Heart left ventricle (tissue), 16 donors: Measurements from ENCODE around the gene KIF13A. TPM values are rescaled to one million over a fixed set of nuclear protein-coding genes. Genes with fewer than 3 reads are reported as not detected.
"Not testable (repeated sequence)": the region's sequence is repeated elsewhere in the genome, so short reads cannot be mapped to it uniquely, and the experiment has no call there.

Experiments
- ATAC-seq, 4 donors: fragments of 200-7000 bp; cut with Tn5 transposase; one replicate each; pipeline ENCODE4 v1.9.1; 2020 to 2022; ENCODE audit warnings: moderate library complexity in 4 of 4, mild to moderate bottlenecking in 3 of 4, moderate number of reproducible peaks in 1 of 4
- DNase-seq, 5 donors: peaks; one replicate each; pipeline ENCODE4 v3.0.0-alpha.2; 2020
- H3K27ac ChIP-seq, 12 donors: fragments of 200-600 bp; sonication (generic) in 4 of 12; one replicate each; pipeline versions ENCODE4 v1.5.0 to v1.8.0; 2016 to 2022; ENCODE audit warnings: mild to moderate bottlenecking in 2 of 12
- H3K27me3 ChIP-seq, 9 donors: fragments of 200-600 bp; sonication (generic) in 2 of 9; one replicate each; pipeline versions ENCODE4 v1.5.1 to v1.8.0; 2016 to 2022; ENCODE audit warnings: mild to moderate bottlenecking in 3 of 9
- H3K36me3 ChIP-seq, 9 donors: fragments of 200-600 bp; sonication (generic) in 2 of 9; one replicate each; pipeline versions ENCODE4 v1.5.0 to v1.8.0; 2018 to 2022; ENCODE audit warnings: mild to moderate bottlenecking in 2 of 9
- H3K4me1 ChIP-seq, 12 donors: fragments of 200-600 bp; sonication (generic) in 4 of 12; one replicate each; pipeline versions ENCODE4 v1.5.0 to v1.8.0; 2016 to 2022; ENCODE audit warnings: mild to moderate bottlenecking in 3 of 12
- H3K4me3 ChIP-seq, 12 donors: fragments of 200-600 bp; sonication (generic) in 4 of 12; one replicate each; pipeline versions ENCODE4 v1.5.0 to v1.8.0; 2017 to 2022; ENCODE audit warnings: mild to moderate bottlenecking in 9 of 12, moderate library complexity in 4 of 12
- H3K9me3 ChIP-seq, 12 donors: fragments of 200-600 bp; sonication (generic) in 4 of 12; one replicate each; pipeline versions ENCODE4 v1.5.0 to v1.8.0; 2016 to 2022; ENCODE audit warnings: mild to moderate bottlenecking in 1 of 12
- CTCF ChIP-seq, 12 donors: fragments of 200-600 bp; sonication (generic) in 4 of 12; IDR thresholded peaks; one replicate each; pipeline versions ENCODE4 v1.5.0 to v1.8.0; 2018 to 2022; ENCODE audit warnings: antibody characterized with exemption in 12 of 12, mild to moderate bottlenecking in 5 of 12
- POLR2A ChIP-seq, 2 donors: fragments of 450-650 bp; IDR thresholded peaks; one replicate each; pipeline ENCODE4 v1.6.1; 2017; ENCODE audit warnings: antibody characterized with exemption in 2 of 2, mild to moderate bottlenecking in 2 of 2, moderate library complexity in 2 of 2
- WGBS, 4 donors: extraction: QIAGEN DNeasy Blood & Tissue Kit in 2 of 4; methylation state at CpG; one replicate each; pipeline versions ENCODE4 v1.1.5 to v1.1.7; 2013 to 2018; 5-methylcytosine and 5-hydroxymethylcytosine counted together
- intact Hi-C, 10 donors: fragments of 100-400 bp; cut with DNase I; formaldehyde crosslinking; loops; one replicate each; pipeline versions ENCODE4 v1.11.1 to v1.14.2; 2022
- polyA plus RNA-seq, 2 donors: library from polyadenylated mRNA; stranded (reverse); fragments of 200-250 nt; gene quantifications; one replicate each; pipeline ENCODE4 v1.2.3, GENCODE V29; 2013
- total RNA-seq, 9 donors: library from RNA; depleted of rRNA in 2 of 9; stranded (reverse); fragments of >200 nt in 2 of 9; fragmentation: NEBNext Ultra II Directional in 3 of 9; extraction: Animal tissue kit (Norgen Biotek cat#: 25700) in 3 of 9; gene quantifications; one replicate each; pipeline versions ENCODE4 v1.1.0 to v1.2.4, GENCODE V29; 2016 to 2023
- donor health status: ischemic (EF 13 %, LVEDD 7.1; RV severe dilation, severe dysfunction).
- donor health status: healthy with polysubstance abuse.
- donor health status: DM: no; HTN: yes; CAD: no.
- donor health status: DM: no; HTN: no; CAD: no.
- donor health status: ischemic (EF 25% LVEDD 6.9; RV normal size, moderate dysfunction).
- donor health status: ischemic (EF 25% LVEDD 5.7; RV mildly dilated, moderate dysfunction).
- donor health status: healthy.
- donor health status: DM: yes; HTN: yes; CAD: no.
- donor health status: ischemic (EF 35%, LVEDD 5.7; RV mildly dilated, moderate dysfunction).
- donor health status: nonischemic (EF 11% LVEDD 7.7; RV severe dilation, severe dysfunction).
- donor health status: DM: yes; HTN: yes; CAD: no.
- donor health status: PGD.
- donor health status: ischemic (EF 29% LVEDD 5.4; RV normal size, mild dysfunction).
- donor health status: nonischemic (EF 23%, LVEDD 6.1; RV moderate dilation, normal function).

Gene KIF13A
- total and polyA plus RNA-seq, 11 donors: 17.1 to 148 (median 72.2) TPM

GRCh38 chr6:17858584-17858983 is 128.9 kb downstream of the KIF13A start:
- Histone ChIP-seq H3K4me1 (peaks cover 0 to 20% (median 6%) of the 10 kb centered on the region in 12 donors), H3K4me3 (no peak overlapping the region), H3K9me3 (no peaks in the 10 kb centered on the region), H3K27me3 (no peaks in the 10 kb centered on the region), H3K27ac (no peak overlapping the region), H3K36me3 (peaks cover 0 to 24% (median 8%) of the 10 kb centered on the region in 9 donors)
- no peak for DNase-seq
- no peak for ATAC-seq
- TF ChIP-seq CTCF (IDR thresholded peaks at IDR 0.05): no peak
- no peak for TF ChIP-seq POLR2A (IDR thresholded peaks at IDR 0.05)
- intact Hi-C loops: no loop called here

GRCh38 chr6:17857188-17857587 is 130.2 kb downstream of the KIF13A start:
- intact Hi-C loops, ATAC-seq, H3K27ac ChIP-seq, H3K9me3 ChIP-seq, DNase-seq, H3K27me3 ChIP-seq, H3K4me3 ChIP-seq: not testable (repeated sequence)
- 82 to 86% (median 83%) methylated on average over 7 of the region's 7 CpGs for WGBS, 4 donors
- H3K4me1 ChIP-seq: peaks cover 0 to 12% (median 3%) of the 10 kb centered on the region in 12 donors
- peaks cover 0 to 33% (median 8%) of the 10 kb centered on the region in 9 donors for H3K36me3 ChIP-seq

GRCh38 chr6:17856306-17856705 is 131.1 kb downstream of the KIF13A start:
- peaks cover 0 to 19% (median 9%) of the 10 kb centered on the region in 12 donors for H3K4me1 ChIP-seq
- H3K4me3 ChIP-seq: no peak overlapping the region
- ATAC-seq: peak in 1 of 4 donors; percentile 27
- 66 to 82% (median 73%) methylated on average over 3 of the region's 3 CpGs for WGBS, 4 donors
- DNase-seq: no peak
- H3K9me3 ChIP-seq: no peaks in the 10 kb centered on the region
- intact Hi-C loops: no loop called here
- H3K36me3 ChIP-seq: peaks cover 0 to 38% (median 9%) of the 10 kb centered on the region in 9 donors
- no peak overlapping the region for H3K27ac ChIP-seq
- no peaks in the 10 kb centered on the region for H3K27me3 ChIP-seq
- TF ChIP-seq POLR2A (IDR thresholded peaks at IDR 0.05) (no peak), CTCF (IDR thresholded peaks at IDR 0.05) (no peak)

- peaks cover 0 to 47% (median 18%) of the 10 kb centered on the region in 9 donors for H3K36me3 ChIP-seq
- WGBS, 4 donors: 93 to 98% (median 94%) methylated on average over 2 of the region's 2 CpGs
- H3K4me1 ChIP-seq: peaks cover 0 to 19% (median 9%) of the 10 kb centered on the region in 12 donors
- intact Hi-C loops: no loop called here
- DNase-seq: no peak
- no peaks in the 10 kb centered on the region for H3K27me3 ChIP-seq
- ATAC-seq: no peak
- H3K9me3 ChIP-seq: no peaks in the 10 kb centered on the region
- no peak overlapping the region for H3K4me3 ChIP-seq
- TF ChIP-seq POLR2A (IDR thresholded peaks at IDR 0.05): no peak
- TF ChIP-seq CTCF (IDR thresholded peaks at IDR 0.05): no peak
- H3K27ac ChIP-seq: no peak overlapping the region
These were observed 132.1 kb downstream of the KIF13A start for GRCh38 chr6:17855381-17855780.

- Histone ChIP-seq H3K27me3 (no peaks in the 10 kb centered on the region), H3K36me3 (peaks cover 0 to 65% (median 37%) of the 10 kb centered on the region in 9 donors), H3K4me3 (no peak overlapping the region), H3K4me1 (peaks cover 0 to 17% (median 9%) of the 10 kb centered on the region in 12 donors), H3K27ac (no peak overlapping the region), H3K9me3 (no peaks in the 10 kb centered on the region)
- ATAC-seq (no peak), DNase-seq (no peak)
- 89 to 95% (median 91%) methylated on average over 2 of the region's 2 CpGs for WGBS, 4 donors
- no peak for TF ChIP-seq POLR2A (IDR thresholded peaks at IDR 0.05)
- TF ChIP-seq CTCF (IDR thresholded peaks at IDR 0.05): no peak
- intact Hi-C loops: no loop called here
These were observed 133.9 kb downstream of the KIF13A start for GRCh38 chr6:17853533-17853932.
